DND-41 (cell line): Measurements from ENCODE around the gene CCDC69.

Source experiments
- ATAC-seq: fragments of 200-7000 bp; cut with Tn5 transposase; 3 replicates; pipeline ENCODE4 v1.9.1; 2021; ENCODE audit warnings: low read depth; ENCODE audit not compliant: insufficient read depth
- DNase-seq: peaks from one replicate; pipeline ENCODE4 v3.0.0-alpha.2; 2020
- H2AFZ ChIP-seq: 2 replicates; pipeline ENCODE4 v1.6.0; 2012; ENCODE audit warnings: low read depth, low read length
- H3K27ac ChIP-seq: 2 replicates; pipeline ENCODE4 v1.5.1; 2012; ENCODE audit warnings: low read length, inconsistent platforms
- H3K27me3 ChIP-seq: fragments of 200-600 bp; sonication (generic); 2 replicates; pipeline ENCODE4 v1.6.0; 2012; ENCODE audit warnings: low read length, mild to moderate bottlenecking, inconsistent platforms; ENCODE audit not compliant: insufficient read depth, poor library complexity
- H3K36me3 ChIP-seq: 2 replicates; pipeline ENCODE4 v1.5.1; 2012; ENCODE audit warnings: low read length, inconsistent platforms; ENCODE audit not compliant: insufficient read depth
- H3K4me1 ChIP-seq: 2 replicates; pipeline ENCODE4 v1.5.1; 2012; ENCODE audit warnings: mild to moderate bottlenecking, low read length; ENCODE audit not compliant: insufficient read depth
- H3K4me2 ChIP-seq: 2 replicates; pipeline ENCODE4 v1.6.0; 2012; ENCODE audit warnings: mild to moderate bottlenecking, moderate library complexity, low read length, inconsistent platforms; ENCODE audit not compliant: insufficient read depth
- H3K4me3 ChIP-seq, 2 experiments: fragments of 200-600 bp in 1 of 2; shearing (Covaris generic) in 1 of 2; 2 replicates each; pipeline ENCODE4 v1.5.1; 2012 to 2016; ENCODE audit warnings: inconsistent platforms in 2 of 2, low read length in 2 of 2, mild to moderate bottlenecking in 2 of 2, low read depth in 1 of 2, moderate library complexity in 1 of 2
- H3K79me2 ChIP-seq: 2 replicates; pipeline ENCODE4 v1.6.0; 2012; ENCODE audit warnings: low read length, inconsistent platforms; ENCODE audit not compliant: insufficient read depth
- H3K9ac ChIP-seq: 2 replicates; pipeline ENCODE4 v1.6.0; 2012; ENCODE audit warnings: low read depth, mild to moderate bottlenecking, inconsistent platforms, low read length, moderate library complexity
- H3K9me3 ChIP-seq: 2 replicates; pipeline ENCODE4 v1.5.1; 2012; ENCODE audit warnings: low read length, moderate library complexity, mild to moderate bottlenecking, inconsistent platforms; ENCODE audit not compliant: insufficient read depth, severe bottlenecking
- H4K20me1 ChIP-seq: 2 replicates; pipeline ENCODE4 v1.6.0; 2012; ENCODE audit warnings: low read length; ENCODE audit not compliant: insufficient read depth
- EZH2 ChIP-seq: IDR thresholded peaks from 3 replicates; pipeline ENCODE4 v1.6.1; 2012; ENCODE audit warnings: borderline replicate concordance, low read depth, mild to moderate bottlenecking, moderate library complexity, low read length, inconsistent platforms; ENCODE audit not compliant: severe bottlenecking
- TF ChIP-seq, protein P1 (sequence below): IDR thresholded peaks from 2 replicates; pipeline ENCODE4 v1.5.1; 2012; ENCODE audit warnings: borderline replicate concordance, low read length, moderate library complexity, mild to moderate bottlenecking; ENCODE audit not compliant: poor library complexity, severe bottlenecking; ENCODE audit errors: extremely low read depth

The CCDC69 gene

DNA sequence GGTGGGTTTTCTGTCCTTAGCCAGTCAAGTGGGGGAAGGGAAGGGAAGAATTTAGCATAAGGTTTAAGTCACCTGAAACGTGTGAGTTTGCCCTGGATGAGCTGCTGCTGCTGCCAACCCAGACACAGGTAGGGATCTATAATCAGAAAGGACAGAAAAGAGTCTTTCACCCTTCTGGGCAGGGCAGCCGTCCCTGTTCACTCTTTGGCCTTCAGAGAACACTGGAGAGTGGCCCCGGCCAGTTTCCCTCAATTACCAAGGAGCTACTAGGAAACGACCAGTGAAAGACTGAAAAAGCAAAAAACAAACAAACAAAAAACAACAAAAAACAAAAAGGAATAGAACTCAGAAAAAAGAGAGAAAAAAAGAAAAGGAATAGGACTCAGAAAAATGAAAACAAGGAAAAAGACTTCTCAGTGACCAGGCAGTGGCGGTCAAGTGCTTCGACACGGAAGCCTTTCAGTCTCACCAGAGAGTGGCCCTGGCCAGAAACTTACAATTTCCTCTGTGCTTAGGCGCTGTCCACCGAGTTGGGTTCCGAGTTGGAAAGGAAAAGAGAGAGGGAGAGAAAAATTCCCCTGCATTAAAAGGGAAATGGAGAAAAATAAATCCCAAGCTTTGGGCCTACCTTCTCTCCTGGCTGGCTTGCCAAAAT lies 26.6 kb upstream of the CCDC69 start:
- H3K36me3 ChIP-seq = peaks cover 70% of the 10 kb centered on the region
- no peaks in the 10 kb centered on the region for H3K9me3 ChIP-seq
- H2AFZ ChIP-seq = no peak overlapping the region
- no peak overlapping the region; the same call in 1 of the 2 replicates for H3K4me2 ChIP-seq
- peaks cover 74% of the 10 kb centered on the region for H3K79me2 ChIP-seq
- no peak for DNase-seq
- H3K4me3 ChIP-seq = no peak overlapping the region
- H4K20me1 ChIP-seq = peaks cover 60% of the 10 kb centered on the region
- TF ChIP-seq, protein P1, sequence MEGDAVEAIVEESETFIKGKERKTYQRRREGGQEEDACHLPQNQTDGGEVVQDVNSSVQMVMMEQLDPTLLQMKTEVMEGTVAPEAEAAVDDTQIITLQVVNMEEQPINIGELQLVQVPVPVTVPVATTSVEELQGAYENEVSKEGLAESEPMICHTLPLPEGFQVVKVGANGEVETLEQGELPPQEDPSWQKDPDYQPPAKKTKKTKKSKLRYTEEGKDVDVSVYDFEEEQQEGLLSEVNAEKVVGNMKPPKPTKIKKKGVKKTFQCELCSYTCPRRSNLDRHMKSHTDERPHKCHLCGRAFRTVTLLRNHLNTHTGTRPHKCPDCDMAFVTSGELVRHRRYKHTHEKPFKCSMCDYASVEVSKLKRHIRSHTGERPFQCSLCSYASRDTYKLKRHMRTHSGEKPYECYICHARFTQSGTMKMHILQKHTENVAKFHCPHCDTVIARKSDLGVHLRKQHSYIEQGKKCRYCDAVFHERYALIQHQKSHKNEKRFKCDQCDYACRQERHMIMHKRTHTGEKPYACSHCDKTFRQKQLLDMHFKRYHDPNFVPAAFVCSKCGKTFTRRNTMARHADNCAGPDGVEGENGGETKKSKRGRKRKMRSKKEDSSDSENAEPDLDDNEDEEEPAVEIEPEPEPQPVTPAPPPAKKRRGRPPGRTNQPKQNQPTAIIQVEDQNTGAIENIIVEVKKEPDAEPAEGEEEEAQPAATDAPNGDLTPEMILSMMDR = no peak
- no peak for TF ChIP-seq EZH2
- peak overlapping the region; percentile 79; the same call in 1 of the 2 replicates for H3K27ac ChIP-seq
- no peaks in the 10 kb centered on the region for H3K27me3 ChIP-seq
- ATAC-seq = no peak
- H3K4me1 ChIP-seq = peaks cover 55% of the 10 kb centered on the region
- H3K9ac ChIP-seq = peak overlapping the region; percentile 49; the same call in 1 of the 2 replicates

DNA sequence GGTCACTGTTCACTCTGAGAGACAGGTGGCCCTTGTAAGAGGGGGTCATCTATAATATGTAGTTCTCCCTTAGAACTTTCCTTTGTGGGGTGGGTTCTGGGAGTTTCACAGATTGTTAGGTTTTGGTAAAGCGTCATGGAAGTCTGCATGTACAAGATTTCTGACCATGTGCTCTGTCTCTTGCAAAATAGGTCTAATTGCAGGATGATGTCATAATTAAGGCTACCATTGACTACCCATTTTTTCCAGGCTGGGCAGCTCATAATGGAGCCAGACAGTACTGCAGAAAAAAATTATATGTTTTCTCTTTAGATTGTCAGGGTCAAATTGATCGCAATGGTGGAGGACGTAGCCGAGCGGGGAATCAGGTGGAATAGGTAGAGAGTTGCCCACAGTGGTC lies 25.4 kb upstream of the CCDC69 start:
- no peak for TF ChIP-seq EZH2
- TF ChIP-seq, protein P1 = no peak
- no peaks in the 10 kb centered on the region for H3K9me3 ChIP-seq
- H4K20me1 ChIP-seq = peaks cover 60% of the 10 kb centered on the region
- DNase-seq (no peak), ATAC-seq (no peak)
- no peak overlapping the region for H3K4me2 ChIP-seq
- peaks cover 55% of the 10 kb centered on the region for H3K4me1 ChIP-seq
- no peak overlapping the region for H2AFZ ChIP-seq
- H3K27ac ChIP-seq = no peak overlapping the region
- no peak overlapping the region for H3K4me3 ChIP-seq
- H3K9ac ChIP-seq = no peak overlapping the region
- peaks cover 70% of the 10 kb centered on the region for H3K36me3 ChIP-seq
- no peaks in the 10 kb centered on the region for H3K27me3 ChIP-seq
- peaks cover 74% of the 10 kb centered on the region for H3K79me2 ChIP-seq

DNA sequence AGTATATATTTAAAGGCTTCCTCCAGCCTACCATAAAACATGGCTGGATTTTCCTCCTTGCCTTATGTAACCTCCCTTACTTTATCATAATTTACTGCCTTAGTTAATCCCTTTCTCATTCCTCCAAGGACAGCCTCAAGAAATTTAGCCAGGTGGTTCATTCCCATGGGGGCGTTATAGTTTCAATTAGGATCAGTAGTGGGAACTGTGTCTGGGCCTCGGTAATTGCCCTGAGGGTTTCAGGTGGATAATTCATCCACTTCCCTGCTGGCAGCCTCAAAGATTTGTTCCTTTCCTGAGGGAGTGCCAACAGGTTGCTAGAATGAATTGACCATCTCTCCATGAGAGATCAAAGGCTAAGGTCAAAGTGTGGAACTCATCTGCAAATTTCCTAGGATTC lies 24.8 kb upstream of the CCDC69 start:
- Histone ChIP-seq H3K4me1 (peaks cover 57% of the 10 kb centered on the region), H3K27ac (no peak overlapping the region), H3K27me3 (no peaks in the 10 kb centered on the region), H2AFZ (no peak overlapping the region), H3K36me3 (peaks cover 72% of the 10 kb centered on the region), H3K9ac (no peak overlapping the region), H3K4me2 (no peak overlapping the region), H4K20me1 (peaks cover 60% of the 10 kb centered on the region), H3K9me3 (no peaks in the 10 kb centered on the region), H3K4me3 (no peak overlapping the region), H3K79me2 (peaks cover 74% of the 10 kb centered on the region)
- TF ChIP-seq, protein P1 = no peak
- TF ChIP-seq EZH2 = no peak
- DNase-seq = no peak
- no peak for ATAC-seq
